Choroid plexus epithelial cell (primary cell): ENCODE data around the gene ROGDI.
"Not testable (repeated sequence)": the region's sequence is repeated elsewhere in the genome, so short reads cannot be mapped to it uniquely, and the experiment has no call there.

Experiments
- DNase-seq: peaks from one replicate; pipeline ENCODE4 v3.0.0-alpha.2; 2010; ENCODE audit warnings: low read depth
- H3K4me3 ChIP-seq: 2 replicates; pipeline ENCODE4 v1.5.1; 2011; ENCODE audit warnings: low read depth, mild to moderate bottlenecking, control low read depth, low read length, moderate library complexity
- CTCF ChIP-seq: conservative IDR thresholded peaks from 2 replicates; pipeline ENCODE4 v1.5.1; 2011; ENCODE audit warnings: low read depth, mild to moderate bottlenecking, control low read depth, inconsistent platforms, low read length, moderate library complexity

Gene ROGDI

GRCh38 chr16:4790261-4790660 lies 12.2 kb downstream of the ROGDI start:
- no peak for TF ChIP-seq CTCF

GRCh38 chr16:4788910-4789309 lies 13.5 kb downstream of the ROGDI start:
- no peak overlapping the region for H3K4me3 ChIP-seq
- TF ChIP-seq CTCF = no peak
- no peak for DNase-seq

More at GRCh38 chr16:4790261-4790660, 12.2 kb downstream of the ROGDI start:
- H3K4me3 ChIP-seq = no peak overlapping the region
- DNase-seq = no peak

GRCh38 chr16:4788489-4788889 lies 13.9 kb downstream of the ROGDI start:
- TF ChIP-seq CTCF = no peak
- DNase-seq = no peak
- H3K4me3 ChIP-seq = no peak overlapping the region

GRCh38 chr16:4787627-4788482 lies 14.6 kb downstream of the ROGDI start, which contains the start of gene SEPTIN12:
SEPTIN12 (minus strand) TSS chr16:4788345; CDS start chr16:4787645, 700 bp downstream.
- DNase-seq = no peak
- TF ChIP-seq CTCF = no peak
- H3K4me3 ChIP-seq = no peak within 1 kb of the TSS

GRCh38 chr16:4787068-4787467 lies 15.4 kb downstream of the ROGDI start:
- no peak overlapping the region for H3K4me3 ChIP-seq
- DNase-seq = no peak
- no peak for TF ChIP-seq CTCF

GRCh38 chr16:4785758-4786433 lies 16.5 kb downstream of the ROGDI start:
- TF ChIP-seq CTCF = no peak
- no peak for DNase-seq
- no peak overlapping the region for H3K4me3 ChIP-seq

- DNase-seq, H3K4me3 ChIP-seq: not testable (repeated sequence)
These were observed 17.9 kb downstream of the ROGDI start for GRCh38 chr16:4784444-4784987.
